Mesodermal cell (in vitro differentiated cells): ENCODE data around the gene CLTCL1.

ENCODE experiments used
- H3K27ac ChIP-seq: 2 replicates; pipeline ENCODE4 v1.7.0; 2013; ENCODE audit warnings: mild to moderate bottlenecking, low read depth, low read length, moderate library complexity; ENCODE audit not compliant: severe bottlenecking
- H3K36me3 ChIP-seq: 2 replicates; pipeline ENCODE4 v1.7.1; 2013; ENCODE audit warnings: mild to moderate bottlenecking, low read length, moderate library complexity; ENCODE audit not compliant: control insufficient read depth, insufficient read depth
- H3K4me1 ChIP-seq: one replicate; pipeline ENCODE4 v1.7.1; 2013; ENCODE audit warnings: mild to moderate bottlenecking, low read length; ENCODE audit not compliant: insufficient read depth, control insufficient read depth, poor library complexity, severe bottlenecking
- H3K4me3 ChIP-seq: 2 replicates; pipeline ENCODE4 v1.7.0; 2013; ENCODE audit warnings: low read length, control low read depth, mild to moderate bottlenecking; ENCODE audit not compliant: insufficient read depth, poor library complexity, severe bottlenecking; ENCODE audit errors: extremely low read depth
- H3K9me3 ChIP-seq: 2 replicates; pipeline ENCODE4 v1.7.1; 2013; ENCODE audit warnings: mild to moderate bottlenecking, low read length, moderate library complexity; ENCODE audit not compliant: control insufficient read depth
- WGBS, 2 experiments: methylation state at CpG; one replicate each; pipeline ENCODE4 v1.1.5; 2013; ENCODE audit warnings: missing lambda C conversion rate in 2 of 2; ENCODE audit not compliant: insufficient coverage in 2 of 2; 5-methylcytosine and 5-hydroxymethylcytosine counted together

Gene CLTCL1

DNA sequence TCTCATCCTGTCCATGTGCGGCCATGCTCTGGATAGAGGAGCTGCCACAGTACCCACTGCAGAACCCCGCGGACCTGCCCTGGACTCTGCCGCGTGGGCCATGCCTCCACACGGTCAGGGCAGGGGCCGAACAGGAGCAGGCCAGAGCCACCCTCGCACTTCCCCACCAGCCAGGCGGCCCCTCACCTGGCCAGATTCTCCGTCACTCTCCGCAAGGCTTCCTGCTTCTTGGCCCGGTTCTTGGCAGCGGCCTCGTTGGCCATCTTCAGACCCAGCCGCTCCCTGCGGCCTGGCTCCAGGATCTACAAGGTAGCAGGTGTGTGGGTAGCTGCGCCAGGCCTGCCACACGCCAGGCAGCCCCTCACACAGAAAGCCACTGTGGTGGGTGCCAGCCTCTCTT, 156.6 kb downstream of the CLTCL1 start:
- WGBS, 2 experiments: 93 to 98% methylated on average over 14 to 17 of the region's 18 CpGs
- H3K36me3 ChIP-seq: peaks cover 75% of the 10 kb centered on the region
- no peak overlapping the region for H3K27ac ChIP-seq
- no peaks in the 10 kb centered on the region for H3K9me3 ChIP-seq
- no peaks in the 10 kb centered on the region for H3K4me1 ChIP-seq
- no peak overlapping the region for H3K4me3 ChIP-seq

DNA sequence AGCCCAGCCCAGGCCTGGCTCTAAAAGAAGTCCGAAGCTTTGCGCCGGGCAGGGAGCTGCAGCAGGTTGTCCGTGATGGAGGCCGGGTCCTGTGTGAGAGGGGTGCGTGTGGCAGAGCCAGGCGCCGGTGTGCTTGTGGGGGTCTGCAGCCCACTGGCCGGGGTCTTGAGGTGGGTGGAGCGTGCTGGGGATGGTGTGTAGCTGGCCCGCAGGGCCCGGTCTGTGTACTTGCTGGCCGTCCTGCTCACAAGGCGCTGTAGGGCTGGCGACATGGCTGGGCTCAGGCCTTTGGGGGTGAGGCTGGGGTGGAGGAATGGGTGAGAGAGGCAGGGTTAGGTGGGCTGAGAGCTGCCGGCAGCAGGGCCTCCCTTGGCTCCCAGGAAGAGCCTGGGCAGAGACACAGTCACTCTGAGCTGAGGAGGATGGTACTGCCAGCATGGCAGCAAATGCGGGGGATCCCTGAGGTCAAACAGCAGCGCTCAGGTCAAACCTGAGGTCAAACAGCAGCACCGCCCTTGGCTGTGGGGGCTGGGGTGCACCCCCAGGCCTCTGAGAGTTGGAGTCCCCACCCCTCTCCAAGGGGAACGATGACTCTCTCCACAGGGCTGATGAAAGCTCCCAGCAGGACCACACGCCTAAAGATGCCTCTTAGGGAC, 157.2 kb downstream of the CLTCL1 start:
- Histone ChIP-seq H3K27ac (no peak overlapping the region), H3K36me3 (peaks cover 69% of the 10 kb centered on the region), H3K4me3 (no peak overlapping the region), H3K4me1 (no peaks in the 10 kb centered on the region), H3K9me3 (no peaks in the 10 kb centered on the region)
- 96 to 98% methylated on average over 15 to 18 of the region's 21 CpGs for WGBS, 2 experiments

DNA sequence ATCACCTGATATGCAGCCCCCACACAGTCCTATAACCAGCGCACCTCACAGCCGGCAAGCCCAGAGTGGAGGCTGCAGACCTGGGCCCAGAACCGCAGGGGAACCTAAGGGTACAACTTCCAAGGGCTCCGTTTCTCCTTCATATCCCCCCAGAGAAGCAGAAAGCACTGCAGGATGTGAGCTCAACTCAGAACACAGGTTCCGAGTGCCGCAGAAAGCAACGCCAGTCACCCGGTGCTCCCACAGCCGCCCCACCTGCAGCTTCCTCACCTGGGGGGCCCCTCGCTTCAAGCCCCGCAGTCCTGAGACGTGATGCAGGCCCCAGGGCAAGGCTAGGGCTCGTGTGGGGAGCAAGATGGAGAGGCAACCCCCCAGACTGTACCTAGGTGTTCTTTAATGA, 158.0 kb downstream of the CLTCL1 start:
- Histone ChIP-seq H3K4me3 (no peak overlapping the region), H3K9me3 (no peaks in the 10 kb centered on the region), H3K36me3 (peaks cover 63% of the 10 kb centered on the region), H3K27ac (no peak overlapping the region), H3K4me1 (no peaks in the 10 kb centered on the region)
- 92 to 97% methylated on average over 11 of the region's 13 CpGs for WGBS, 2 experiments

DNA sequence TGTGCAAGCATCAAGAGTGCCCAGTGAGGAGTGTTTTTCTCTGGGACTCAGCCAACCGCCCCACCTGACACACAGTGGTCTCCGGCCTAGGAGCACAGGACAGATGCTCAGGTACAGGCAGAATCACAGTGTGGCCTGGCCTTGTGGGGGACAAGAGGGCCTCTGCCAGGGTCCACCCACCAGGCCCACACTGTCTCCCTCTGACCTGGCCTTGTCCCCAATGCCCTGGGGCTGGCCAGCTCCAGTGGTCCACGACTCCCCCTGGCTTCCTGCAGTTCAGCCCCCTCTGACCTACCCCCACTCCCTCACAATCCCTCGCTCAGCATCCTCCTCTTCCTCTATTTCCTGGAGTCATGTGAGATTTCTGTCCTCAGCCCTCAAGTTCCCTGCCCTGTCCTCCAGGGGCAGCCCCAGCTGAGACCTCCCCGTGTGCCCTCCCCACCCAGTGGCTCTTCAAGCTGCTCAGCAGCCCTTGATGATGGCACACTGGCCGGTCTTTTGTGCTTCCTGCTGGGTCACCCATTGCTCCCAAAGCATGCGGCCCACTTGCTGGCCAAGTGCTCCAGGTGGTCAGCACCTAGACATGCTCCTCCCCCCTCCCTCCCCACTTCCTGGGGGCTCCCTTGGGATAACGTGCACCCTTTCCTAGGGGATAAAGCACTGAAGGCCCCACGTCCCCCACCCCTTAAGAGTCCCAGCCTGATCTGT, 158.7 kb downstream of the CLTCL1 start:
- no peak overlapping the region for H3K4me3 ChIP-seq
- H3K4me1 ChIP-seq: no peaks in the 10 kb centered on the region
- H3K9me3 ChIP-seq: no peaks in the 10 kb centered on the region
- 94 to 97% methylated on average over 6 to 7 of the region's 9 CpGs for WGBS, 2 experiments
- no peak overlapping the region for H3K27ac ChIP-seq
- peaks cover 56% of the 10 kb centered on the region for H3K36me3 ChIP-seq

DNA sequence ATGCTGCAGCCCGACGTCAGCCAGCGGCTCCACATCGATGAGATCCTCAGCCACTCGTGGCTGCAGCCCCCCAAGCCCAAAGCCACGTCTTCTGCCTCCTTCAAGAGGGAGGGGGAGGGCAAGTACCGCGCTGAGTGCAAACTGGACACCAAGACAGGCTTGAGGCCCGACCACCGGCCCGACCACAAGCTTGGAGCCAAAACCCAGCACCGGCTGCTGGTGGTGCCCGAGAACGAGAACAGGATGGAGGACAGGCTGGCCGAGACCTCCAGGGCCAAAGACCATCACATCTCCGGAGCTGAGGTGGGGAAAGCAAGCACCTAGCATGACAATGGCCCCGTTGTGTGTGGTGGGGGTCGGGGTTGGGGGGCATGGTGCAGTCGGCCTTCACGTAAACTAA, 159.4 kb downstream of the CLTCL1 start:
- Histone ChIP-seq H3K27ac (no peak overlapping the region), H3K4me1 (no peaks in the 10 kb centered on the region), H3K9me3 (no peaks in the 10 kb centered on the region), H3K4me3 (no peak overlapping the region), H3K36me3 (peaks cover 49% of the 10 kb centered on the region)
- 93 to 95% methylated on average over 15 to 20 of the region's 20 CpGs for WGBS, 2 experiments

DNA sequence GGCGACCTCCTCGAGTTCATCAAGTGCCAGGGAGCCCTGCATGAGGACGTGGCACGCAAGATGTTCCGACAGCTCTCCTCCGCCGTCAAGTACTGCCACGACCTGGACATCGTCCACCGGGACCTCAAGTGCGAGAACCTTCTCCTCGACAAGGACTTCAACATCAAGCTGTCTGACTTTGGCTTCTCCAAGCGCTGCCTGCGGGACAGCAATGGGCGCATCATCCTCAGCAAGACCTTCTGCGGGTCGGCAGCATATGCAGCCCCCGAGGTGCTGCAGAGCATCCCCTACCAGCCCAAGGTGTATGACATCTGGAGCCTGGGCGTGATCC, 159.9 kb downstream of the CLTCL1 start:
- Histone ChIP-seq H3K4me3 (no peak overlapping the region), H3K9me3 (no peaks in the 10 kb centered on the region), H3K4me1 (no peaks in the 10 kb centered on the region), H3K27ac (no peak overlapping the region), H3K36me3 (peaks cover 44% of the 10 kb centered on the region)
- 98% methylated on average over 19 of the region's 19 CpGs for WGBS, 2 experiments

DNA sequence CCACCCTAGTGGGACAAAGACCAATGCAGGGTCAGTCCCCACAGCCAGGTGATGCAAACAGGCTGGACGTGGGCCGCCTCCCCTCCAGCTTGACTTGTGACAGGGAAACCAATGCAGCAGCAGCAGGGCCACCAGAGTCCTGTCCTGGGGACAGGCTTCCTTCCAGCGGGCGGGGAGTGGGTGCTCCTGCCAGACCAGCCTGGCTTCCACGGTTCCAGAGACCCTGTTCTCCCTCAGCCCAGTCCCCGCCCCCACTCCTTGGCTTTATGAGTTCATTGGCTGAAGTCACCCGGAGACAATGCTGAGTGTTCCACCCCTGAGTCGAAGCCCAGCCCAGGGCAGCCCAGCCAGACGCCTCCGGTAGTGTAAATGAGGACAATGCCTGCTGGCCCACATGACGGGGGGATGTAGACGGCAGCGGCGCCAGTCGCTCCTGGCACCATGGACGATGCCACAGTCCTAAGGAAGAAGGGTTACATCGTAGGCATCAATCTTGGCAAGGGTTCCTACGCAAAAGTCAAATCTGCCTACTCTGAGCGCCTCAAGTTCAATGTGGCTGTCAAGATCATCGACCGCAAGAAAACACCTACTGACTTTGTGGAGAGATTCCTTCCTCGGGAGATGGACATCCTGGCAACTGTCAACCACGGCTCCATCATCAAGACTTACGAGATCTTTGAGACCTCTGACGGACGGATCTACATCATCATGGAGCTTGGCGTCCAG, 160.4 kb downstream of the CLTCL1 start, which contains the start of gene TSSK2:
TSSK2 (plus strand) TSS at position 350 of the 726 bp plus-strand sequence; CDS start at position 442, 92 bp downstream.
- H3K4me1 ChIP-seq: no peaks in the 10 kb centered on the region
- 93 to 94% methylated on average over 24 to 27 of the region's 27 CpGs for whole genome bisulfite sequencing, 2 experiments
- H3K27ac ChIP-seq: no peak within 1 kb of the TSS
- H3K4me3 ChIP-seq: no peak within 1 kb of the TSS
- peaks cover 38% of the 10 kb centered on the region for H3K36me3 ChIP-seq
- no peaks in the 10 kb centered on the region for H3K9me3 ChIP-seq

DNA sequence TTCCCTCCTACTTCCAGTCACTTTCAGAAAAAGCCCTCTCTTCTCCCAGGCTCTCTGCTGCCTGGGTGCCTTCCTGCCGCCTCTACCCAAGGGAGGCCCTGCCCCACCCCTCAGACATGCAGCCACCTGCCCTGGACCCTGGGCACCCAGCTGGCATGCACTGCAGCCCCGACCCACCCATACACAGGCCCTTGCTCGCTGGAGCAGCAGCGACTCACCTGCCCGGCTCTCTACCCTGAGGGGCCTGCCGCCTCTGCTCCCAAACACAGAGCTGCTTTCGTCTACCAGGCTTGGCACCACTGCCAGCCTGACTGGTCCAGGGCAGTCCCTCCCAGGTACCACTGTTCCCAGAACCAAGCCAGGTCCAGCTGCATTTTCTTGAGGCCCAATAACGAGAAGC, 161.6 kb downstream of the CLTCL1 start:
- WGBS, 2 experiments: 67 to 85% methylated on average over 1 to 6 of the region's 8 CpGs
- Histone ChIP-seq H3K27ac (no peak overlapping the region), H3K4me3 (no peak overlapping the region), H3K36me3 (peaks cover 27% of the 10 kb centered on the region), H3K9me3 (no peaks in the 10 kb centered on the region), H3K4me1 (no peaks in the 10 kb centered on the region)
